GM19043 (cell line): ENCODE results near the gene TXNL4A.
"Not testable (repeated sequence)": the region's sequence is repeated elsewhere in the genome, so short reads cannot be mapped to it uniquely, and the experiment has no call there.

Experiments
- ATAC-seq: cut with Tn5 transposase; IDR thresholded peaks from one replicate; pipeline ENCODE4 v1.9.1; 2021; ENCODE audit warnings: low read depth; ENCODE audit not compliant: unreplicated experiment

TXNL4A gene

GRCh38 chr18:79965119-79965902 is 23.1 kb downstream of the TXNL4A start:
- no peak for ATAC-seq

- ATAC-seq, result peak; percentile 65
Observed at GRCh38 chr18:79964330-79965118, 23.8 kb downstream of the TXNL4A start, which contains the start of gene HSBP1L1. Gene HSBP1L1 (plus strand): TSS chr18:79964643. CDS start chr18:79964736, 93 bp downstream.

GRCh38 chr18:79963658-79964329 is 24.6 kb downstream of the TXNL4A start:
- ATAC-seq, result no peak

- ATAC-seq, result peak; percentile 38
Observed at GRCh38 chr18:79962835-79963657, 25.3 kb downstream of the TXNL4A start.

GRCh38 chr18:79962311-79962710 is 26.1 kb downstream of the TXNL4A start:
- no peak for ATAC-seq

- no peak for ATAC-seq
Observed at GRCh38 chr18:79961527-79962291, 26.7 kb downstream of the TXNL4A start.

GRCh38 chr18:79960921-79961526 is 27.3 kb downstream of the TXNL4A start:
- ATAC-seq, result no peak

- not testable (repeated sequence) for ATAC-seq
Observed at GRCh38 chr18:79960161-79960801, 28.1 kb downstream of the TXNL4A start.

- ATAC-seq, result no peak
Observed at GRCh38 chr18:79958981-79959380, 29.4 kb downstream of the TXNL4A start.

- ATAC-seq, result no peak
Observed at GRCh38 chr18:79956276-79956675, 32.1 kb downstream of the TXNL4A start.

GRCh38 chr18:79955302-79956075 is 32.9 kb downstream of the TXNL4A start:
- ATAC-seq, result no peak

- no peak for ATAC-seq
Observed at GRCh38 chr18:79954791-79955190, 33.6 kb downstream of the TXNL4A start.

GRCh38 chr18:79953971-79954651 is 34.3 kb downstream of the TXNL4A start:
- no peak for ATAC-seq

GRCh38 chr18:79952996-79953559 is 35.3 kb downstream of the TXNL4A start:
- no peak for ATAC-seq

GRCh38 chr18:79952456-79952995 is 35.8 kb downstream of the TXNL4A start:
- ATAC-seq, result no peak

GRCh38 chr18:79951545-79952455 is 36.6 kb downstream of the TXNL4A start, which contains the start of gene SLC66A2:
Gene SLC66A2 (minus strand): TSS chr18:79951653. CDS start chr18:79950926, 727 bp downstream.
- peak; percentile 76 for ATAC-seq
